Osteocyte (in vitro differentiated cells): Measurements from ENCODE around the gene DST. TPM values are rescaled to one million over a fixed set of nuclear protein-coding genes. Genes with fewer than 3 reads are reported as not detected.

Experiments
- DNase-seq: peaks from one replicate; pipeline ENCODE4 v3.0.0; 2021; ENCODE audit warnings: mixed read lengths; ENCODE audit not compliant: unreplicated experiment; ENCODE audit errors: extremely low spot score
- H3K27ac Mint-ChIP-seq: one replicate; pipeline ENCODE4 v1.8.0; 2021; ENCODE audit warnings: mild to moderate bottlenecking, mixed read lengths; ENCODE audit not compliant: unreplicated experiment
- H3K27me3 Mint-ChIP-seq: one replicate; pipeline ENCODE4 v1.8.0; 2021; ENCODE audit warnings: mixed read lengths; ENCODE audit not compliant: unreplicated experiment
- H3K36me3 Mint-ChIP-seq: one replicate; pipeline ENCODE4 v1.8.0; 2021; ENCODE audit warnings: mixed read lengths; ENCODE audit not compliant: unreplicated experiment
- H3K4me1 Mint-ChIP-seq: one replicate; pipeline ENCODE4 v1.8.0; 2021; ENCODE audit warnings: mixed read lengths; ENCODE audit not compliant: unreplicated experiment
- H3K4me3 Mint-ChIP-seq: one replicate; pipeline ENCODE4 v1.8.0; 2021; ENCODE audit warnings: mild to moderate bottlenecking, moderate library complexity, mixed read lengths; ENCODE audit not compliant: unreplicated experiment
- H3K9me3 Mint-ChIP-seq: one replicate; pipeline ENCODE4 v1.8.0; 2021; ENCODE audit warnings: mixed read lengths; ENCODE audit not compliant: unreplicated experiment
- total RNA-seq: library from RNA; stranded (reverse); gene quantifications from 2 replicates; pipeline ENCODE4 v1.2.1, GENCODE V29; 2021
- TF ChIP-seq, protein P1 (sequence below): fragments of 200-600 bp; sonication (generic); IDR thresholded peaks from 2 replicates; pipeline ENCODE4 v1.5.0; 2021; ENCODE audit warnings: antibody characterized with exemption, mild to moderate bottlenecking, moderate library complexity

DST gene
- total RNA-seq, 1 donor from 2014 or later, result 240 TPM

DNA sequence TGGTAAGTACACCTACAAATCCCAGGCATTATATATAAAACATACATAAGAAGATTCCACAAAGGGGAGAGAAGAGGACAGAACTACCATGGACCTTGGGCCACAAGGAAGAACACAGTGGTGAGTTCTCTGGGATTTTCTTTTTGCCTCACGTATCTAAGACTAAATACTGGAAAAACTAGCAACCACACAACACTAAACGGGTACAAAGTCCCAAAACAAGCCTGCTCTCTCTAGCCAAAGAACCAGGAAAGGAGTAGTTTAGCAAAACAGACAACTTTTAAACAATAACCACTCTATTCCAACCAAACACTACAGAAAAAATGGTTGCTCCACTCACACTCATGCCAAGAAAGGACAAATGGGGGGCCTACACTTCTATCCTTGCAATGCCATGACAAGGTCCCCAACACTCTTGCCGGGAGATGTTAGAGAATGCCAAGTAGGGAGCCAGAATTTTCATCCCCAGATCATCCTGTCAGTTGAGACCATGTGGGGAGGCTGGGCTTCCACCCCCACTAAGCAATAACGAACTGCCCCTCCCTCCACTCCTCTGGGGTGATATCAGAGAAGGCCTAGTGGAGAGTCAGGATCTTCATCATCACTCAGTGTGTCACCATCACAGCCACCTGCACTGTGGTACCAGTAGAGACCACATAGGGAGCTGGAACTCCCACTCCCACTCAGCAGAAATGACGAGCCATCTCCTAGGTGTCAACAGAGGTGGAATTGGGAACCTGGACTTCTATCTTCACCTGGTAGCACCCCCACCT lies 123.5 kb downstream of the DST start:
- H3K9me3 Mint-ChIP-seq, result peaks cover 13% of the 10 kb centered on the region
- H3K4me3 Mint-ChIP-seq, result no peak overlapping the region
- no peak for DNase-seq
- H3K27me3 Mint-ChIP-seq, result no peaks in the 10 kb centered on the region
- peaks cover 14% of the 10 kb centered on the region for H3K4me1 Mint-ChIP-seq
- peaks cover 40% of the 10 kb centered on the region for H3K36me3 Mint-ChIP-seq
- H3K27ac Mint-ChIP-seq, result no peak overlapping the region
- TF ChIP-seq, protein P1, sequence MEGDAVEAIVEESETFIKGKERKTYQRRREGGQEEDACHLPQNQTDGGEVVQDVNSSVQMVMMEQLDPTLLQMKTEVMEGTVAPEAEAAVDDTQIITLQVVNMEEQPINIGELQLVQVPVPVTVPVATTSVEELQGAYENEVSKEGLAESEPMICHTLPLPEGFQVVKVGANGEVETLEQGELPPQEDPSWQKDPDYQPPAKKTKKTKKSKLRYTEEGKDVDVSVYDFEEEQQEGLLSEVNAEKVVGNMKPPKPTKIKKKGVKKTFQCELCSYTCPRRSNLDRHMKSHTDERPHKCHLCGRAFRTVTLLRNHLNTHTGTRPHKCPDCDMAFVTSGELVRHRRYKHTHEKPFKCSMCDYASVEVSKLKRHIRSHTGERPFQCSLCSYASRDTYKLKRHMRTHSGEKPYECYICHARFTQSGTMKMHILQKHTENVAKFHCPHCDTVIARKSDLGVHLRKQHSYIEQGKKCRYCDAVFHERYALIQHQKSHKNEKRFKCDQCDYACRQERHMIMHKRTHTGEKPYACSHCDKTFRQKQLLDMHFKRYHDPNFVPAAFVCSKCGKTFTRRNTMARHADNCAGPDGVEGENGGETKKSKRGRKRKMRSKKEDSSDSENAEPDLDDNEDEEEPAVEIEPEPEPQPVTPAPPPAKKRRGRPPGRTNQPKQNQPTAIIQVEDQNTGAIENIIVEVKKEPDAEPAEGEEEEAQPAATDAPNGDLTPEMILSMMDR, result no peak

DNA sequence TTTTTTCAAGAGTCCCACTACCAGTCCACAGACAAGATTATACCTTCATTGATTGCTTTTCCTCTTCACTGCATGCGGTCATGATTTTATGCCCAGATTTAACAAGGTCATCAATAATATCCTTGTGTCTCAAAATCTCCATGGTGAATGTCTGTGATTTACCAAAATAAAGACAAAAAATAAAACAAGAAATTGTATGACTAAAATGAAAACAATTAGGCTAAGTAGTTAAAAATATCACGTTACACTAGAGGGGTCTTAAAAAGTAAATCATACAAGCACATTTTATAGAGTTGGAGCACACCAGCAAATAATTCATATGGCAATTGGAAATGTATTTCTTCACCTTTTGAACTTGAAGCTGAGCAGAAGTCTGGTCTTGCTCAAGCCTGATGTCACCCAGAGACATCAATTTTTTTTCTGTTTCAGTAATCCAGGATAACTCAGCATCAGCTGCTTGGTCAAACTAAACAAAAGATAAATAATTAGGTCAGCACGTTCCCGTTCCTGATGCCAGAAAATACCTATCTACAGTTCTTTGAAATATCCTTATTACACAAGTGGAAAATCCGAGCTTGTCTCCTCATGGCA lies 125.4 kb downstream of the DST start:
- H3K4me3 Mint-ChIP-seq, result no peak overlapping the region
- TF ChIP-seq, protein P1, result no peak
- H3K27ac Mint-ChIP-seq, result no peak overlapping the region
- H3K27me3 Mint-ChIP-seq, result no peaks in the 10 kb centered on the region
- peaks cover 45% of the 10 kb centered on the region for H3K36me3 Mint-ChIP-seq
- H3K9me3 Mint-ChIP-seq, result peaks cover 13% of the 10 kb centered on the region
- DNase-seq, result no peak
- H3K4me1 Mint-ChIP-seq, result peaks cover 14% of the 10 kb centered on the region

DNA sequence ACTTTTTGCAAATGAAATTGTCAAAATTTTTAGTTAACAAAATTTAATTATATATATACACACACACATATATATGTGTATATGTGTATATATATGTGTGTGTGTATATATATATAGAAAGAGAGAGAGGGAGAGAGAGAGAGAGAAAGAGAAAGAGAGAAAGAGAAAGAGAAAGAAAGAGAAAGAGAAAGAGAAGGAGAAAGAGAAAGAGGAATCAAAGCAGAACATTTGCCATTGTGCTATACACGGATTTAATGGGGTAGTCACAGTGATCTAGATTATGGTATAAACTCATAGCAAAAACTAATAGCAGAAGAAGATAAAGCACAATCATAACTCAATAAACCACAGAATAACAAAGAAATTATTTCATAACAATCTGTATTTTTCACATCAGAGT lies 126.7 kb downstream of the DST start:
- peaks cover 41% of the 10 kb centered on the region for H3K36me3 Mint-ChIP-seq
- H3K4me1 Mint-ChIP-seq, result peaks cover 9% of the 10 kb centered on the region
- no peak for DNase-seq
- no peaks in the 10 kb centered on the region for H3K27me3 Mint-ChIP-seq
- H3K4me3 Mint-ChIP-seq, result no peak overlapping the region
- peaks cover 13% of the 10 kb centered on the region for H3K9me3 Mint-ChIP-seq
- H3K27ac Mint-ChIP-seq, result no peak overlapping the region
- TF ChIP-seq, protein P1, result no peak

DNA sequence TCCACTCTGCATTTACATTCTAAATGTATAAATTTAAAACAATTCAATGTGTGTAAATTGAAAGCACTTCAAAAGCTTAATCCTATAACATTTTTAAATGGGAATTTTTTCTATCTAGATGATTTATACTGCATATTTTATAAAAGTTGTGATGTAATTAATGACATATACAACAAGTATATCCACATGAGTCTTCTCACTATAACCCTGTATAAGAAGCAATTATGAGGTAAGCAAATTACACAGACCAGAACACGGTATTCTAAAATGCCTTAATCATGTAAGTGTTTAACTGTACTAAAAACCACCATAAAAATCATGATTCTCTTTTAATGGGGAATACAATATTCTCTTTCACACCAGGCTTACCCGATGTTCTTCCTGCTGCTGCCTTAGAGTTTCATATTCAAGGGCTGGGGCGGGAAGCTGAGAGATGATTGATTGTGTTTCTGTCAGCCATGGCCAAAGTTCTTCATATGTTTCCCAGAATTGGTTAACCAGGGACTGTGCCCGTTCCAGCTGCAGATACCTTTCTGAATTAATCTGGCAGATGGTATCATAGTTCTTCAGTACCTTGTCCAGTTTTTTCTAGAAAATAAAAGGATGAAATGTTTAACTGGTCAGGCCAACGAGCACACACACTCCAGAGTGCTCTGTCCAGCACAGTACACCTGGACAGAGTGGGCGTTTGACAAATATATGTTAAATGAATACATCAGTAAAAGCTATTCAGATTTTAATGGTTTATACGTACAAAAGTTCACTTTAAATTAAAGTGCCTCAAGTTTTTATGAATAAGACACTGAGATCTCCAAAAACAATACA lies 127.4 kb downstream of the DST start:
- no peak for DNase-seq
- TF ChIP-seq, protein P1, result no peak
- Mint-ChIP-seq H3K36me3 (peaks cover 40% of the 10 kb centered on the region), H3K27me3 (no peaks in the 10 kb centered on the region), H3K27ac (no peak overlapping the region), H3K4me1 (peaks cover 8% of the 10 kb centered on the region), H3K9me3 (peaks cover 13% of the 10 kb centered on the region), H3K4me3 (no peak overlapping the region)

DNA sequence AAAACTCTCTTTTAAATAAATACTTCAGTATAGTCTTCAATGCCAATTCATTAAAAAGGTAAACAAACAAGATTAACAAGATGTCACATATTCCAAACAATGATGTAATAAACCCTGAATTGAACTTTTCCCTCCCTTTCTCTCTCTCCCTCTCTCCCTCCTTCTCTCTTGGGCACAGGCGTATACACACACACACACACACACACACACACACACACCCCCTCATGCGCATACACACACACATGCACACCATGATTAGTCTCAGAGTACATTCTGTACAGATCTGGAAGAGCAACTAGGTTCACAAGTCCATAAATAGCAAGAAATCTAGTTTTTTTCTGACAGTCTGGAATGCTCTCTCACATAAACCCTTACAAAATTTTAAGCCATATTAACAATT lies 128.3 kb downstream of the DST start:
- no peaks in the 10 kb centered on the region for H3K27me3 Mint-ChIP-seq
- TF ChIP-seq, protein P1, result no peak
- H3K4me3 Mint-ChIP-seq, result no peak overlapping the region
- peaks cover 7% of the 10 kb centered on the region for H3K9me3 Mint-ChIP-seq
- H3K27ac Mint-ChIP-seq, result no peak overlapping the region
- peaks cover 3% of the 10 kb centered on the region for H3K4me1 Mint-ChIP-seq
- H3K36me3 Mint-ChIP-seq, result peaks cover 36% of the 10 kb centered on the region
- no peak for DNase-seq
